ENCODE data around the gene TTC16.

TTC16 gene

GRCh38 chr9:127772603-127773002 is 56.7 kb downstream of the TTC16 start:
- TF ChIP-seq CTCF (IDR thresholded peaks at IDR 0.05): no peak

GRCh38 chr9:127773272-127773671 is 57.4 kb downstream of the TTC16 start:
- no peak for TF ChIP-seq CTCF (IDR thresholded peaks at IDR 0.05)

GRCh38 chr9:127773981-127774380 is 58.1 kb downstream of the TTC16 start:
- no peak for TF ChIP-seq CTCF (IDR thresholded peaks at IDR 0.05)

GRCh38 chr9:127776195-127776923 is 60.5 kb downstream of the TTC16 start:
- TF ChIP-seq CTCF (IDR thresholded peaks at IDR 0.05): no peak

- TF ChIP-seq CTCF (IDR thresholded peaks at IDR 0.05): no peak
Measured at GRCh38 chr9:127776924-127777289, 61.0 kb downstream of the TTC16 start.

GRCh38 chr9:127777368-127777980 is 61.6 kb downstream of the TTC16 start:
- no peak for TF ChIP-seq CTCF (IDR thresholded peaks at IDR 0.05)

- no peak for TF ChIP-seq CTCF (IDR thresholded peaks at IDR 0.05)
Measured at GRCh38 chr9:127778280-127779135, 62.6 kb downstream of the TTC16 start, which contains the start of gene SH2D3C. SH2D3C (minus strand) TSS chr9:127778666; CDS start chr9:127778627, 39 bp downstream.
